Activated naive CD8-positive, alpha-beta T cell treated with anti-CD3 and anti-CD28 coated beads, Interleukin-2, amount 10 ng/mL, durations not matched to agents 7 days and 5 days (primary cell): ENCODE data around the gene ARID1B. TPM values are rescaled to one million over a fixed set of nuclear protein-coding genes. Genes with fewer than 3 reads are reported as not detected.

ENCODE experiments used
- ATAC-seq: fragments of 150-1000 bp; cut with Tn5 transposase; one replicate; pipeline ENCODE4 v1.10.0; 2021; ENCODE audit warnings: low read depth, moderate library complexity
- POLR2A ChIA-PET: fragments of 350-600 bp; sonication (Branson Sonifier 250); formaldehyde crosslinking; loops from one replicate; lab custom pipeline; 2021; ENCODE audit warnings: antibody characterized with exemption; lab: Charles Lee
- DNase-seq: peaks from one replicate; pipeline ENCODE4 v3.0.0; 2021
- H3K27ac Mint-ChIP-seq: one replicate; pipeline ENCODE4 v1.8.0; 2022; ENCODE audit warnings: mild to moderate bottlenecking, mixed read lengths
- H3K27me3 Mint-ChIP-seq: one replicate; pipeline ENCODE4 v1.8.0; 2022; ENCODE audit warnings: mild to moderate bottlenecking, moderate library complexity, mixed read lengths
- H3K36me3 Mint-ChIP-seq: one replicate; pipeline ENCODE4 v1.8.0; 2021; ENCODE audit warnings: mild to moderate bottlenecking, mixed read lengths
- H3K4me1 Mint-ChIP-seq: one replicate; pipeline ENCODE4 v1.8.0; 2021; ENCODE audit warnings: mixed read lengths
- H3K4me3 Mint-ChIP-seq: one replicate; pipeline ENCODE4 v1.8.0; 2022; ENCODE audit warnings: mild to moderate bottlenecking, moderate library complexity, mixed read lengths
- H3K9me3 Mint-ChIP-seq: one replicate; pipeline ENCODE4 v1.8.0; 2021; ENCODE audit warnings: mixed read lengths
- total RNA-seq, 2 experiments: library from RNA; stranded (reverse); gene quantifications; one replicate each; pipeline ENCODE4 v1.2.3, GENCODE V29; 2021

Gene ARID1B
- total RNA-seq, 2 experiments from 2014 or later = 83.2 to 98.2 TPM

GRCh38 chr6:157187182-157188083, 410.3 kb downstream of the ARID1B start:
- H3K27me3 Mint-ChIP-seq = no peaks in the 10 kb centered on the region
- H3K4me3 Mint-ChIP-seq = no peak overlapping the region
- ATAC-seq (no peak), DNase-seq (no peak)
- peaks cover 16% of the 10 kb centered on the region for H3K36me3 Mint-ChIP-seq
- POLR2A ChIA-PET = interaction anchor here (0.6 kb wide), 1 partner anchor 407 kb away, joined by 3 read pairs; no protein-coding TSS in a partner anchor
- peaks cover 8% of the 10 kb centered on the region for H3K4me1 Mint-ChIP-seq
- no peaks in the 10 kb centered on the region for H3K9me3 Mint-ChIP-seq
- H3K27ac Mint-ChIP-seq = no peak overlapping the region

GRCh38 chr6:157188213-157188612, 411.0 kb downstream of the ARID1B start:
- ATAC-seq (no peak), DNase-seq (no peak)
- H3K36me3 Mint-ChIP-seq = peaks cover 21% of the 10 kb centered on the region
- H3K27me3 Mint-ChIP-seq = no peaks in the 10 kb centered on the region
- H3K9me3 Mint-ChIP-seq = no peaks in the 10 kb centered on the region
- no peak overlapping the region for H3K4me3 Mint-ChIP-seq
- H3K4me1 Mint-ChIP-seq = peaks cover 7% of the 10 kb centered on the region
- H3K27ac Mint-ChIP-seq = no peak overlapping the region
- POLR2A ChIA-PET = interaction anchor here (0.6 kb wide), 1 partner anchor 408 kb away, joined by 3 read pairs; no protein-coding TSS in a partner anchor

GRCh38 chr6:157193443-157193996, 416.3 kb downstream of the ARID1B start:
- H3K4me3 Mint-ChIP-seq = no peak overlapping the region
- peaks cover 8% of the 10 kb centered on the region for H3K4me1 Mint-ChIP-seq
- peaks cover 27% of the 10 kb centered on the region for H3K36me3 Mint-ChIP-seq
- H3K27ac Mint-ChIP-seq = no peak overlapping the region
- no peaks in the 10 kb centered on the region for H3K27me3 Mint-ChIP-seq
- POLR2A ChIA-PET = no interaction called here
- ATAC-seq (no peak), DNase-seq (no peak)
- H3K9me3 Mint-ChIP-seq = no peaks in the 10 kb centered on the region

GRCh38 chr6:157194110-157194509, 416.9 kb downstream of the ARID1B start:
- DNase-seq (no peak), ATAC-seq (no peak)
- Mint-ChIP-seq H3K36me3 (peaks cover 27% of the 10 kb centered on the region), H3K9me3 (no peaks in the 10 kb centered on the region), H3K4me3 (no peak overlapping the region), H3K27ac (no peak overlapping the region), H3K4me1 (peaks cover 8% of the 10 kb centered on the region), H3K27me3 (no peaks in the 10 kb centered on the region)
- POLR2A ChIA-PET = no interaction called here

- H3K27ac Mint-ChIP-seq = no peak overlapping the region
- DNase-seq (no peak), ATAC-seq (no peak)
- peaks cover 27% of the 10 kb centered on the region for H3K36me3 Mint-ChIP-seq
- POLR2A ChIA-PET = interaction anchor here (0.6 kb wide), 1 partner anchor 67 kb away, joined by 3 read pairs; no protein-coding TSS in a partner anchor
- H3K4me1 Mint-ChIP-seq = peaks cover 8% of the 10 kb centered on the region
- no peaks in the 10 kb centered on the region for H3K9me3 Mint-ChIP-seq
- no peaks in the 10 kb centered on the region for H3K27me3 Mint-ChIP-seq
- H3K4me3 Mint-ChIP-seq = no peak overlapping the region
These were observed 417.5 kb downstream of the ARID1B start for GRCh38 chr6:157194643-157195042.

GRCh38 chr6:157196391-157196790, 419.2 kb downstream of the ARID1B start:
- ATAC-seq (no peak), DNase-seq (no peak)
- POLR2A ChIA-PET = no interaction called here
- Mint-ChIP-seq H3K9me3 (no peaks in the 10 kb centered on the region), H3K4me3 (no peak overlapping the region), H3K27ac (no peak overlapping the region), H3K27me3 (no peaks in the 10 kb centered on the region), H3K36me3 (peaks cover 20% of the 10 kb centered on the region), H3K4me1 (peaks cover 8% of the 10 kb centered on the region)

GRCh38 chr6:157198425-157199279, 421.5 kb downstream of the ARID1B start:
- no peak overlapping the region for H3K27ac Mint-ChIP-seq
- peaks cover 17% of the 10 kb centered on the region for H3K36me3 Mint-ChIP-seq

GRCh38 chr6:157200117-157200516, 422.9 kb downstream of the ARID1B start:
- no peak for DNase-seq
- no peaks in the 10 kb centered on the region for H3K27me3 Mint-ChIP-seq
- no peak overlapping the region for H3K4me3 Mint-ChIP-seq
- ATAC-seq = no peak
- no peak overlapping the region for H3K27ac Mint-ChIP-seq
- H3K9me3 Mint-ChIP-seq = no peaks in the 10 kb centered on the region
- peaks cover 2% of the 10 kb centered on the region for H3K4me1 Mint-ChIP-seq
- POLR2A ChIA-PET = no interaction called here
- H3K36me3 Mint-ChIP-seq = peaks cover 22% of the 10 kb centered on the region

More at GRCh38 chr6:157198425-157199279, 421.5 kb downstream of the ARID1B start:
- POLR2A ChIA-PET = no interaction called here
- Mint-ChIP-seq H3K9me3 (no peaks in the 10 kb centered on the region), H3K27me3 (no peaks in the 10 kb centered on the region), H3K4me3 (no peak overlapping the region), H3K4me1 (peaks cover 5% of the 10 kb centered on the region)
- ATAC-seq (no peak), DNase-seq (no peak)

GRCh38 chr6:157200611-157201010, 423.4 kb downstream of the ARID1B start:
- Mint-ChIP-seq H3K4me1 (peaks cover 2% of the 10 kb centered on the region), H3K4me3 (no peak overlapping the region), H3K36me3 (peaks cover 21% of the 10 kb centered on the region), H3K9me3 (no peaks in the 10 kb centered on the region), H3K27ac (no peak overlapping the region), H3K27me3 (no peaks in the 10 kb centered on the region)
- no peak for DNase-seq
- ATAC-seq = no peak
- POLR2A ChIA-PET = no interaction called here

GRCh38 chr6:157201083-157201482, 423.9 kb downstream of the ARID1B start:
- Mint-ChIP-seq H3K4me1 (peaks cover 2% of the 10 kb centered on the region), H3K4me3 (no peak overlapping the region), H3K36me3 (peaks cover 23% of the 10 kb centered on the region), H3K27ac (no peak overlapping the region), H3K27me3 (no peaks in the 10 kb centered on the region), H3K9me3 (no peaks in the 10 kb centered on the region)
- DNase-seq (no peak), ATAC-seq (no peak)
- POLR2A ChIA-PET = no interaction called here

GRCh38 chr6:157203312-157203744, 426.1 kb downstream of the ARID1B start:
- DNase-seq (no peak), ATAC-seq (no peak)
- H3K27ac Mint-ChIP-seq = no peak overlapping the region
- peaks cover 21% of the 10 kb centered on the region for H3K36me3 Mint-ChIP-seq
- no peaks in the 10 kb centered on the region for H3K27me3 Mint-ChIP-seq
- no peak overlapping the region for H3K4me3 Mint-ChIP-seq
- H3K9me3 Mint-ChIP-seq = no peaks in the 10 kb centered on the region
- H3K4me1 Mint-ChIP-seq = no peaks in the 10 kb centered on the region
- POLR2A ChIA-PET = no interaction called here

GRCh38 chr6:157203764-157204163, 426.6 kb downstream of the ARID1B start:
- no peak overlapping the region for H3K4me3 Mint-ChIP-seq
- POLR2A ChIA-PET = no interaction called here
- H3K9me3 Mint-ChIP-seq = no peaks in the 10 kb centered on the region
- no peak for ATAC-seq
- no peaks in the 10 kb centered on the region for H3K27me3 Mint-ChIP-seq
- no peaks in the 10 kb centered on the region for H3K4me1 Mint-ChIP-seq
- no peak overlapping the region for H3K27ac Mint-ChIP-seq
- DNase-seq = no peak
- H3K36me3 Mint-ChIP-seq = peaks cover 21% of the 10 kb centered on the region
